Measurements from ENCODE around the gene C10orf120.

Gene C10orf120

GRCh38 chr10:122675278-122675677 lies 24.4 kb downstream of the C10orf120 start:
- Histone ChIP-seq H3K4me3 (replicated peaks; ENCODE audit: insufficient read depth, low read length) (no peak overlapping the region), H3K27me3 (ENCODE audit: insufficient read depth, poor library complexity, severe bottlenecking) (no peaks in the 10 kb centered on the region), H3K27ac (replicated peaks) (no peak overlapping the region)
- no peak for DNase-seq (ENCODE audit: low read depth in 1 of 2, low spot score in 1 of 2)
- no peak for TF ChIP-seq POLR2AphosphoS5 (IDR thresholded peaks at IDR 0.05; ENCODE audit: low read depth)
- TF ChIP-seq, protein P1, sequence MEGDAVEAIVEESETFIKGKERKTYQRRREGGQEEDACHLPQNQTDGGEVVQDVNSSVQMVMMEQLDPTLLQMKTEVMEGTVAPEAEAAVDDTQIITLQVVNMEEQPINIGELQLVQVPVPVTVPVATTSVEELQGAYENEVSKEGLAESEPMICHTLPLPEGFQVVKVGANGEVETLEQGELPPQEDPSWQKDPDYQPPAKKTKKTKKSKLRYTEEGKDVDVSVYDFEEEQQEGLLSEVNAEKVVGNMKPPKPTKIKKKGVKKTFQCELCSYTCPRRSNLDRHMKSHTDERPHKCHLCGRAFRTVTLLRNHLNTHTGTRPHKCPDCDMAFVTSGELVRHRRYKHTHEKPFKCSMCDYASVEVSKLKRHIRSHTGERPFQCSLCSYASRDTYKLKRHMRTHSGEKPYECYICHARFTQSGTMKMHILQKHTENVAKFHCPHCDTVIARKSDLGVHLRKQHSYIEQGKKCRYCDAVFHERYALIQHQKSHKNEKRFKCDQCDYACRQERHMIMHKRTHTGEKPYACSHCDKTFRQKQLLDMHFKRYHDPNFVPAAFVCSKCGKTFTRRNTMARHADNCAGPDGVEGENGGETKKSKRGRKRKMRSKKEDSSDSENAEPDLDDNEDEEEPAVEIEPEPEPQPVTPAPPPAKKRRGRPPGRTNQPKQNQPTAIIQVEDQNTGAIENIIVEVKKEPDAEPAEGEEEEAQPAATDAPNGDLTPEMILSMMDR (IDR thresholded peaks at IDR 0.05; ENCODE audit: insufficient read depth, low read length) = no peak
- TF ChIP-seq REST (IDR thresholded peaks at IDR 0.05; ENCODE audit: insufficient replicate concordance, low read depth) = no peak
- TF ChIP-seq GABPA (IDR thresholded peaks at IDR 0.05; ENCODE audit: low read depth) = no peak
- TF ChIP-seq SPI1 (IDR thresholded peaks at IDR 0.05; ENCODE audit: borderline replicate concordance, low read depth) = no peak

- no peaks in the 10 kb centered on the region for H3K27me3 ChIP-seq (ENCODE audit: insufficient read depth, poor library complexity, severe bottlenecking)
- no peak overlapping the region for H3K4me3 ChIP-seq (replicated peaks; ENCODE audit: insufficient read depth, low read length)
- H3K27ac ChIP-seq (replicated peaks) = no peak overlapping the region
- no peak for DNase-seq (ENCODE audit: low read depth in 1 of 2, low spot score in 1 of 2)
- TF ChIP-seq SPI1 (IDR thresholded peaks at IDR 0.05; ENCODE audit: borderline replicate concordance, low read depth) (no peak), REST (IDR thresholded peaks at IDR 0.05; ENCODE audit: insufficient replicate concordance, low read depth) (no peak), GABPA (IDR thresholded peaks at IDR 0.05; ENCODE audit: low read depth) (no peak)
These were observed 24.9 kb downstream of the C10orf120 start for GRCh38 chr10:122674781-122675180.

DNA sequence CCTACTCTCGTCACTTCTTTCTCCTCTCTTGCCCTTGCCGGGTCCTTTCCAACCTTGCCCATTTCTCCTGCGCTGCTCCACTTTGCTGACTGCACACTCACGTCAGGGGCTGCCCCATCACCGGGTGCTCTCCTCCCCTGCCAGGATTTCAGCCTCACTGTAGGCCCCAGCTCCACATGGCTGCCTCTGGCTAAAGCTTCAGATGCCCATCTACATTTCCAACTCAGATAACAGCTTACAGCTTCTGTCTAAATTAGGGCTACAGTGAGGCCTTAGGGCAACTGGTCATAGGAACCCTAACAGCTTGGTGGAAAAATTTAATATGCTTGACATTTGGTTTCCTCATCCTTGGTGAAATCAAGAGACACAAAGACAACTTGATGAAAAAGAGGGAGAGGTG lies 25.9 kb downstream of the C10orf120 start:
- Histone ChIP-seq H3K27me3 (ENCODE audit: insufficient read depth, poor library complexity, severe bottlenecking) (peaks cover 2% of the 10 kb centered on the region), H3K4me3 (replicated peaks; ENCODE audit: insufficient read depth, low read length) (no peak overlapping the region), H3K27ac (replicated peaks) (no peak overlapping the region)
- TF ChIP-seq GABPA (IDR thresholded peaks at IDR 0.05; ENCODE audit: low read depth) (no peak), SPI1 (IDR thresholded peaks at IDR 0.05; ENCODE audit: borderline replicate concordance, low read depth) (no peak), REST (IDR thresholded peaks at IDR 0.05; ENCODE audit: insufficient replicate concordance, low read depth) (no peak), POLR2AphosphoS5 (IDR thresholded peaks at IDR 0.05; ENCODE audit: low read depth) (no peak)
- TF ChIP-seq, protein P1 (IDR thresholded peaks at IDR 0.05; ENCODE audit: insufficient read depth, low read length) = no peak
- DNase-seq (ENCODE audit: low read depth in 1 of 2, low spot score in 1 of 2) = no peak
